ENCODE results near the gene F13B.
"Not testable (repeated sequence)": the region's sequence is repeated elsewhere in the genome, so short reads cannot be mapped to it uniquely, and the experiment has no call there.

The F13B gene

GRCh38 chr1:197042676-197043341 lies 24.3 kb downstream of the F13B start:
- DNase-seq = no peak

GRCh38 chr1:197041486-197042353 lies 25.3 kb downstream of the F13B start:
- no peak for DNase-seq

GRCh38 chr1:197036861-197037260 lies 30.2 kb downstream of the F13B start:
- no peak for DNase-seq

- DNase-seq = not testable (repeated sequence)
Observed at GRCh38 chr1:197034631-197035339, 32.3 kb downstream of the F13B start.

- DNase-seq = no peak
Observed at GRCh38 chr1:197029749-197030148, 37.3 kb downstream of the F13B start.

GRCh38 chr1:197027359-197027758 lies 39.7 kb downstream of the F13B start:
- DNase-seq = no peak

- no peak for DNase-seq
Observed at GRCh38 chr1:197024460-197024859, 42.6 kb downstream of the F13B start.

- no peak for DNase-seq
Observed at GRCh38 chr1:197021716-197022115, 45.3 kb downstream of the F13B start.

GRCh38 chr1:197017558-197018146 lies 49.4 kb downstream of the F13B start:
- DNase-seq = no peak

- DNase-seq = no peak
Observed at GRCh38 chr1:197016751-197017150, 50.3 kb downstream of the F13B start.

- no peak for DNase-seq
Observed at GRCh38 chr1:197013234-197013633, 53.8 kb downstream of the F13B start.

- no peak for DNase-seq
Observed at GRCh38 chr1:197011614-197012013, 55.4 kb downstream of the F13B start.

GRCh38 chr1:197008861-197009260 lies 58.2 kb downstream of the F13B start:
- no peak for DNase-seq

GRCh38 chr1:197003132-197003531 lies 63.9 kb downstream of the F13B start:
- no peak for DNase-seq

GRCh38 chr1:197001828-197002227 lies 65.2 kb downstream of the F13B start:
- DNase-seq = no peak

- DNase-seq = no peak
Observed at GRCh38 chr1:196997423-196997822, 69.6 kb downstream of the F13B start.

GRCh38 chr1:196993916-196994315 lies 73.1 kb downstream of the F13B start:
- DNase-seq = no peak

GRCh38 chr1:196991919-196992651 lies 75.0 kb downstream of the F13B start:
- DNase-seq = not testable (repeated sequence)
